ENCODE data around the gene TEX38. TPM values are rescaled to one million over a fixed set of nuclear protein-coding genes. Genes with fewer than 3 reads are reported as not detected.
"Not testable (repeated sequence)": the region's sequence is repeated elsewhere in the genome, so short reads cannot be mapped to it uniquely, and the experiment has no call there.

Gene TEX38
- total and polyA plus RNA-seq, 2 experiments from 2014 or later = not detected

DNA sequence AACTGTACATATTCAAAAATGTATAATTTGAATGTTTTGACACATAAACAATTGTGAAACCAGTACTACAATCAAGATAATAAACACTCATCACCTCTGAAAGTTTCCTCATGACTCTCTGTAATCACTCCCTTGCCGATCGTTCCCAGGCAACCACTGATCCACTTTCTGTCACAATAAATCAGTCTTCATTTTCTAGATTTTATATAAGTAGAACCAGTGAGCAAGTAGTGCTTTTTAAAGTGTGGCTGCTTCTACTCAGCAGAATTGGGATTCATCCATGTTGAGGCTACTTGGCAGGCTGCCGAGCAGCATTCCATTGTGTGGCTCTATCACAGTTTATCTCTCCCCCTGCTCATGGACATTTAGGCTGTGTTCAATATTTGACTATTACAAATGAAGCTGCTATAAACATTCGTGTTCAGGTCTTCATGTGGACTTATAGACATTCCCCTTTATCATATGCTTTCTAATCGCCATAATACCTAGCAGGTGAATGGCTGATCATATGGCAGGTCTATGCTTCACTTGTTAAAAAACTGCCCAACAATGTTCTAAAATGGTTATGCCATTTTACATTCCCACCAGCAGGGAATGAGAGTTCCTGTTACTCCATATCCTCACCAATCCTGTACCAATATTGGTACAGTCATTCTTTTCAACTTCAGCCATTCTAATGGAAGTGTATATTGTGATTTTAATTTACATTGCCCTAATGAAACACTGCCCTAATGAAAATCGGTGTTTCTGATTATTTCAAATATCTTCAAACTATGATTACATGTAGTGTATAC is 20.5 kb downstream of the TEX38 start:
- DNase-seq (ENCODE audit: low spot score) (no peak), ATAC-seq (no peak)
- Mint-ChIP-seq H3K4me1 (no peaks in the 10 kb centered on the region; the same call in 1 of the 3 replicates), H3K27ac (no peak overlapping the region), H3K9me3 (no peaks in the 10 kb centered on the region), H3K4me3 (no peak overlapping the region), H3K27me3 (ENCODE audit: insufficient read depth, low read depth, poor library complexity) (peaks cover 2% of the 10 kb centered on the region), H3K36me3 (ENCODE audit: low read depth) (peaks cover 56% of the 10 kb centered on the region)
- Histone ChIP-seq H3K27me3 (ENCODE audit: insufficient read depth) (no peaks in the 10 kb centered on the region), H3K4me1 (ENCODE audit: insufficient read depth) (no peaks in the 10 kb centered on the region), H3F3A (replicated peaks; ENCODE audit: low read depth) (no peaks in the 10 kb centered on the region), H3K9me2 (ENCODE audit: insufficient read depth) (no peaks in the 10 kb centered on the region), H4K20me1 (replicated peaks; ENCODE audit: insufficient read depth) (peaks cover 3% of the 10 kb centered on the region), H3K4me3 (no peak overlapping the region), H3K79me2 (replicated peaks; ENCODE audit: insufficient read depth) (no peaks in the 10 kb centered on the region), H2AFZ (no peak overlapping the region), H3K27ac (ENCODE audit: low read depth) (no peak overlapping the region), H3K36me3 (ENCODE audit: insufficient read depth) (peaks cover 39% of the 10 kb centered on the region), H3K4me2 (no peak overlapping the region)
- TF ChIP-seq EZH2phosphoT487 (IDR thresholded peaks at IDR 0.05; ENCODE audit: unreplicated experiment) = no peak
- TF ChIP-seq, protein P1, sequence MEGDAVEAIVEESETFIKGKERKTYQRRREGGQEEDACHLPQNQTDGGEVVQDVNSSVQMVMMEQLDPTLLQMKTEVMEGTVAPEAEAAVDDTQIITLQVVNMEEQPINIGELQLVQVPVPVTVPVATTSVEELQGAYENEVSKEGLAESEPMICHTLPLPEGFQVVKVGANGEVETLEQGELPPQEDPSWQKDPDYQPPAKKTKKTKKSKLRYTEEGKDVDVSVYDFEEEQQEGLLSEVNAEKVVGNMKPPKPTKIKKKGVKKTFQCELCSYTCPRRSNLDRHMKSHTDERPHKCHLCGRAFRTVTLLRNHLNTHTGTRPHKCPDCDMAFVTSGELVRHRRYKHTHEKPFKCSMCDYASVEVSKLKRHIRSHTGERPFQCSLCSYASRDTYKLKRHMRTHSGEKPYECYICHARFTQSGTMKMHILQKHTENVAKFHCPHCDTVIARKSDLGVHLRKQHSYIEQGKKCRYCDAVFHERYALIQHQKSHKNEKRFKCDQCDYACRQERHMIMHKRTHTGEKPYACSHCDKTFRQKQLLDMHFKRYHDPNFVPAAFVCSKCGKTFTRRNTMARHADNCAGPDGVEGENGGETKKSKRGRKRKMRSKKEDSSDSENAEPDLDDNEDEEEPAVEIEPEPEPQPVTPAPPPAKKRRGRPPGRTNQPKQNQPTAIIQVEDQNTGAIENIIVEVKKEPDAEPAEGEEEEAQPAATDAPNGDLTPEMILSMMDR (conservative IDR thresholded peaks at IDR 0.05; ENCODE audit: low read depth in 2 of 2) = 0 out of 4 replicates have a peak, but pooled peaks of 1 of the 2 experiments have one; percentile 16

DNA sequence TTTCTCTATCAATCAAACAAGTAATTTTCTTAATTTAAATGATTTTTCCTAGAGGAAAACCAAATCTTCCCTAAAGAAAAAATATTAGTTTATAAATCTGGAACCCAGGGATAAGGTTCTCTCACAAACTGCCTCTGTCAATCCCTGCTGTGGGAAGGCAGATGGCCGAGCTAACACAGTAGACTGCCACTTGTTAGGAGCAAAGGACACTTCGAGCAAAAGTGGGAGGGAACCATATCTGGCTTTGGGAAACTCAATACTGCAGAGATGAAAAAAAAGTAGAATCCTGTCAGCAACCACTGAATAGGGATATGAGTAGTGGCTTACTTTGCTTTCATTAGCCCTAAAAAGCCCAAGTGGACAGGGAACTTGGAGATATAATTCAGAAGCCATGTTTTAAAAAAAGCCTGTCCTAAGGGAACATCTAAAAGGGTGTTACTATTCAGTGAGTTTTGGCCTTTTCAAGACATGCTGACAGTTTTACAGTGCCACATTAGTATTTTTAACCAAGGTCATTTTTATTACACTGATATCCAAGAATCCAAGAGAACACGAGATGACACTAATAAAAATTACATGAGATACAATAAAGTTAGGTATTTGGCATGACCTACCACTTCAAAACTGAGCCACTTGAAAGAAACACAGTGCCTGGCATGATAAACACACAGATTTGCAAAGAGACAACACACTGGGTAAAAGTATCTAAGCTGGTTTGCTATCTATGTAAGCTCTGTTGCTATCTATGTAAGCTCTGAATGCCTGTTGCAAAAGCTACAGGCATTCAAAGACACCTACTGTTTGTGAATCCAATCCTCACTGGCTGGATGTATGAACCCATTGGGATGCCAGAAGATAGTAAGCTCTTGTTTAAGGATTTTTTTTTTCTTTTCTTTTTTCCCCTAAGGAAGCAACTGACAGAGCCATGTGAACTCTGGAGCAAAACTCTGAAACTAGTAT is 21.4 kb downstream of the TEX38 start:
- Mint-ChIP-seq H3K4me1 (no peaks in the 10 kb centered on the region; the same call in 1 of the 3 replicates), H3K27ac (no peak overlapping the region), H3K36me3 (ENCODE audit: low read depth) (peaks cover 53% of the 10 kb centered on the region), H3K9me3 (no peaks in the 10 kb centered on the region), H3K27me3 (ENCODE audit: insufficient read depth, low read depth, poor library complexity) (no peaks in the 10 kb centered on the region), H3K4me3 (no peak overlapping the region)
- Histone ChIP-seq H4K20me1 (replicated peaks; ENCODE audit: insufficient read depth) (peaks cover 3% of the 10 kb centered on the region), H3K4me2 (no peak overlapping the region), H3K4me3 (no peak overlapping the region), H3K36me3 (ENCODE audit: insufficient read depth) (peaks cover 35% of the 10 kb centered on the region), H2AFZ (no peak overlapping the region), H3F3A (replicated peaks; ENCODE audit: low read depth) (no peaks in the 10 kb centered on the region), H3K79me2 (replicated peaks; ENCODE audit: insufficient read depth) (no peaks in the 10 kb centered on the region), H3K27ac (ENCODE audit: low read depth) (no peak overlapping the region), H3K27me3 (ENCODE audit: insufficient read depth) (no peaks in the 10 kb centered on the region), H3K4me1 (ENCODE audit: insufficient read depth) (no peaks in the 10 kb centered on the region), H3K9me2 (ENCODE audit: insufficient read depth) (no peaks in the 10 kb centered on the region)
- no peak for ATAC-seq
- TF ChIP-seq EZH2phosphoT487 (IDR thresholded peaks at IDR 0.05; ENCODE audit: unreplicated experiment) (no peak), STAT1 (IDR thresholded peaks at IDR 0.05; ENCODE audit: unreplicated experiment) (no peak)
- TF ChIP-seq, protein P1 (conservative IDR thresholded peaks at IDR 0.05; ENCODE audit: low read depth in 2 of 2) = 0 out of 4 replicates have a peak, but pooled peaks of 1 of the 2 experiments have one; percentile 0
- no peak for DNase-seq (ENCODE audit: low spot score)

DNA sequence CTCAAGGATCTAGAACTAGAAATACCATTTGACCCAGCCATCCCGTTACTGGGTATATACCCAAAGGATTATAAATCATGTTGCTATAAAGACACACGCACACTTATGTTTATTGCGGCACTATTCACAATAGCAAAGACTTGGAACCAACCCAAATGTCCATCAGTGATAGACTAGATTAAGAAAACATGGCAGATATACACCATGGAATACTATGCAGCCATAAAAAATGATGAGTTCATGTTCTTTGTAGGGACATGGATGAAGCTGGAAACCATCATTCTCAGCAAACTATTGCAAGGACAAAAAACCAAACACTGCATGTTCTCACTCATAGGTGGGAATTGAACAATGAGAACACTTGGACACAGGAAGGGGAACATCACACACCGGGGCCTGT is 23.0 kb downstream of the TEX38 start:
- H3K4me2 ChIP-seq; H3K4me1 Mint-ChIP-seq; H3K79me2 ChIP-seq (replicated peaks; ENCODE audit: insufficient read depth); H3K27me3 ChIP-seq (ENCODE audit: insufficient read depth); H2AFZ ChIP-seq; H3K4me3 ChIP-seq; H3K4me3 Mint-ChIP-seq; H3K27ac Mint-ChIP-seq; H4K20me1 ChIP-seq (replicated peaks; ENCODE audit: insufficient read depth); H3K4me1 ChIP-seq (ENCODE audit: insufficient read depth); DNase-seq (ENCODE audit: low spot score); H3K27me3 Mint-ChIP-seq (ENCODE audit: insufficient read depth, low read depth, poor library complexity); H3F3A ChIP-seq (replicated peaks; ENCODE audit: low read depth); H3K9me3 Mint-ChIP-seq; ATAC-seq; H3K27ac ChIP-seq (ENCODE audit: low read depth); H3K9me2 ChIP-seq (ENCODE audit: insufficient read depth): not testable (repeated sequence)
- peaks cover 41% of the 10 kb centered on the region for H3K36me3 Mint-ChIP-seq (ENCODE audit: low read depth)
- peaks cover 22% of the 10 kb centered on the region for H3K36me3 ChIP-seq (ENCODE audit: insufficient read depth)
